ACHN (cell line): ENCODE results near the gene OR2L8.

Source experiments
- DNase-seq: peaks from one replicate; pipeline ENCODE4 v3.0.0-alpha.2; 2015
- in situ Hi-C: cut with HindIII; loops from 2 replicates; pipeline ENCODE4 v1.10.0; 2017; ENCODE audit warnings: low sequenced_read_pairs, low pct_ligation_motif_present, low pct_unique_long_range_greater_than_20kb

Gene OR2L8

GRCh38 chr1:247962911-247963588 is 14.4 kb downstream of the OR2L8 start:
- no peak for DNase-seq
- in situ Hi-C loops = no loop called here

- no peak for DNase-seq
- in situ Hi-C loops = no loop called here
Observed at GRCh38 chr1:247964933-247965332, 16.3 kb downstream of the OR2L8 start, which contains the start of gene OR2AK2. Gene OR2AK2 (plus strand): TSS chr1:247965233. CDS start chr1:247965377, 144 bp downstream.

DNA sequence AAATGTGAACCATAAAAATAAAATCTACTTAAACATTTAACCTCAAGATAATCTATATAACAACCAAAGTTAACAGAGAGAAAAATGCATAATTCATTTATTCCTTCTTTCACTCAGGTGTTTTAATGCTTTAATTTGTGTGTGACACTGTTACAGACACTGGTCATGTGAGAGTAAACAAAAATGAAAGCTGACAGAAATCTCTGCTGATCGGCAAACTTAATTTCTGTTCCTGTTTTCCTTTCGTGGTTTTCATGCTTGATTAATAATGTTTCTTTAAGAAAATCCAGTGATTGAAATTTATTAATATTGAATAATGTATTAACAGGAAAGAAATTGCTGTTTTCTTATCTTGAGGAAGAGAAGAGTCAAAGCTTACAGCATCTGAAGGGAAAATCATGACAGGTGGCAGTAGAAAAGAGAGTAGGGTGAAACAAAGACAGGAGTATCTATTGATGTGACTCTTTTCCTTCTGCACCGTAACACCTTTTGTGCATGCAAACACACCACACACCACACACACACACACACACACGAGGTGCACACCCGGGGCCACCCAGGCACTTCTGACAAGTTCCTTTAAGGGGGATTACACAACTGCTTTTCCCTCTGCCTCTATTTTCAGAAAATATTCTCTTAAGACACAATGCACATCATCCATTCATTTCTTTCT is 18.0 kb downstream of the OR2L8 start:
- DNase-seq = no peak
- in situ Hi-C loops = no loop called here

- in situ Hi-C loops = no loop called here
- DNase-seq = no peak
Observed at GRCh38 chr1:247992986-247993385, 44.3 kb downstream of the OR2L8 start.

DNA sequence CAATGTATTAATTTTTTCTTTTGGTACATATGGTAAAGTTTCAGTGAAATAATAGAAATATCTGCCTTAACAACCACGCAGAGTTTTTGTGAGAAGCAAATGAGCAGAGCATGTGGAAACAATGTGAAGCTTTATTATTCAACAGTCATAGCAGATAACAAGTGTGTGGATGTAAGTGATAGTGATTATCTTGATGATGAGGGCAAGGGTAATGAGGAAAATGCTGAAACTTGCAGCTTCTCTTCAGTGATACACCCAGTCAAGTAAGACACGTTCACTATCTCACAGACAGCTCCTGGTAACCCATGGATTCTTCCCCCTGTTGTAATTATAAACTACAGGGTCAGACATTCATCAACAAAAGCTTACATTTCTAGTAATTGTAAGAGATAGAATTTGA is 50.2 kb downstream of the OR2L8 start:
- DNase-seq = no peak

More for the DNA sequence above, 50.2 kb downstream of the OR2L8 start:
- in situ Hi-C loops = no loop called here
